Measurements from ENCODE around the gene IPO13.

The IPO13 gene

GRCh38 chr1:43947874-43948437, 1.2 kb downstream of the IPO13 start:
- peak in 4 of 56 donors; percentile 17 to 51 (median 38) for DNase-seq

- DNase-seq = no peak
These were observed 2.9 kb downstream of the IPO13 start for GRCh38 chr1:43949678-43950077.

- DNase-seq = no peak
These were observed 4.6 kb downstream of the IPO13 start for GRCh38 chr1:43951021-43951985.

- peak in 24 of 56 donors; percentile 16 to 65 (median 31) for DNase-seq
These were observed 6.1 kb downstream of the IPO13 start for GRCh38 chr1:43952731-43953346.

GRCh38 chr1:43953361-43953760, 6.6 kb downstream of the IPO13 start:
- no peak for DNase-seq

DNA sequence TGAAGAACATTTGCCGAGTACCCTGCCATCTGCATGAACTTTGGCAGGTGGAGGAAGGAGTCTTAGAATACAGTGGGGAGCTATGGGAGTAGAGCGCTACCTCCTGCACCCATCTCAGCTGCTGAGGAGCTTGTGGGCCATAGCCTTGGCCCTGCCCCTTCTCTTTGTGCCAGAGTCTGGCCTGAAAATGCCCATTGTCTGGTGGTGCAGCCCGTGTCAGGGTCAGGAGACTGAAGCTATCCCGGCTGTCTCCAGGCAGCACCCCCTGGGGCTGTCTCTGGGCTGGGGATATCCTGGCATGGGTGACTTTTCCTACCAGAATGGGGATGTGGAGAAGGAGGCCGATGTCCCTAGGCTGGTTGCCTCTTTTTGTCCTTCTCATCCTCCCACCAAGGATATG, 7.3 kb downstream of the IPO13 start:
- peak in 52 of 56 donors; percentile 29 to 96 (median 76) for DNase-seq

DNA sequence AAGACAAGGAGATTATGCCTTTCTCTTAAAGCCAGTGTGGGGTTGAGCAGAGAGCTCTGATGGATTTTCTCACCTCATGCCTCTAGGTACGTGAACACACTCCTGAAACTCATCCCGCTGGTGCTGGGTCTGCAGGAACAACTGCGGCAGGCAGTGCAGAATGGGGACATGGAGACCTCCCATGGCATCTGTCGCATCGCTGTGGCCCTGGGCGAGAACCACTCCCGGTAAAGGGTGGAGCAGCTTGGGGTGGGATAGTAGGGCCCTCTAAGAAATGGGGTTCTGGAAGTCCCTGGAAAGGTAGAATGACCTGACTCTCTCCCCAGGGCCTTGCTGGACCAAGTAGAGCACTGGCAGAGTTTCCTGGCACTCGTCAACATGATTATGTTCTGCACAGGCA, 9.5 kb downstream of the IPO13 start:
- no peak for DNase-seq

DNA sequence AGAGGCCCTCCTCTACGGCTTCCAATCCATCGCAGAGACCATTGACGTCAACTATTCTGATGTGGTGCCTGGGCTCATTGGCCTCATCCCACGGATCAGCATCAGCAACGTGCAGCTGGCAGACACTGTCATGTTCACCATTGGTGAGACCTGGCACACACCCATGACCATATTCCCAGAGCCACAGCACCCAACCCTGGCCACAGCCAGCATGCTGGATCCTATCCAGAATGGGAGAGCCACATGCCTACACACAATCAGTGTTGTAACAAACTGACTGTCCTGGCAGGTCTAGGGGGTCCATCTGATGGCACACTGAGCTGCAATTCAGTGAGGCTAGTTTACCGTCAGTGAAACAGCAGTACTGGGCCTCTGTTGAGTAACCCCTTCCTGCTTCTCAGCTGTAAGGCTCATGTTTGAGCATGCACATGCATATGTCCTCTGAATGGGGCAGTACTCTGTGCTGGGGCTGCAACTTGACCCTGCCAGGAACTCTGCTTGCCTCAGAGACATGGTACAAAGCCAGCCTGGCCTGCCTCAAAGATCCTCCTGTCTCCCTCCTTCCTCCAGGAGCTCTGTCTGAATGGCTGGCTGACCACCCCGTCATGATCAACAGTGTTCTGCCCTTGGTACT, 10.8 kb downstream of the IPO13 start:
- DNase-seq = peak in 4 of 56 donors; percentile 17 to 38 (median 27)

GRCh38 chr1:43958351-43959255, 11.9 kb downstream of the IPO13 start:
- DNase-seq = peak in 6 of 56 donors; percentile 16 to 29 (median 24)

- no peak for DNase-seq
These were observed 14.0 kb downstream of the IPO13 start for GRCh38 chr1:43960798-43961197.

GRCh38 chr1:43961692-43962091, 14.9 kb downstream of the IPO13 start:
- DNase-seq = no peak

- DNase-seq = peak in 23 of 56 donors; percentile 8 to 65 (median 36)
These were observed 15.6 kb downstream of the IPO13 start for GRCh38 chr1:43962324-43962723.

- no peak for DNase-seq
These were observed 16.3 kb downstream of the IPO13 start for GRCh38 chr1:43963006-43963405.

DNA sequence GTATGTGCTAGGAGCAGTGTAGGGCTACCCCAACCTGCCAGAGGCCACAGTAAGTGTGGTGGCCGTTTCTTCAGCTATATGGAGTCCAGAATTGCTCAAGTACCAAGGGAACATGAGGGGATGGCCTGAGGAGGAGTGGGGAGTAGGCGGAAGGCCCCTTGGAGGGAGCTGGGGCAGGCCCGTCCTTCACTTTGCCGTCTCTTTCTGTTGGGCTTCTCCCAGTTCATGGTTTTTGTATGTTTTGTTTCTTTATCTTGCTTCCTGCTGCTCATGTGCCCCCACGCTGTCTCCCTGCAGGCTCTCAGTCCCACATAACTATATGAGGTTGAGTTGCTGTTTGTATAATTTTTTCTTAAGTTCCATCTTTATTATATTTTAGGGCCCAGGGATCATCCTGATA, 17.1 kb downstream of the IPO13 start:
- DNase-seq = no peak

DNA sequence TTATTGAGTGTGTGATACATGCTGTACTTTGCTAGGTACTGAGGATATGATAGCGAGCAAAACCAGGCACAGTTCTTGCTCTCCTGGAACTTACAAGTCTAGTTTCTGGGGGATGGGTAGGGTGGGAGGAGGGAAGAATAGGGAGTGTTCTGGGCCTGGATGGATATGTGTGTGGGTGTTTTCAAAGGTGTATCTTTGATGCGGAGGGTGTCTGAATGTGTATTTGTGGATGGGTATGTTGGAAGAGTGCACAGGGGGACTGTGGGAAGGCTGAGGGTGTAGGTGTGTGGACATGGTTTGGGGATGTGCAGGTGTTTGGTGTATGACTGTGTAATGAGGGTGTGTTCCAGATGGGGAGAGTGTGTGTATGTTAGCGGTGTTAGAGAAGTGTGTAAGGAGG, 18.6 kb downstream of the IPO13 start:
- DNase-seq = no peak

- no peak for DNase-seq
These were observed 21.7 kb downstream of the IPO13 start for GRCh38 chr1:43968348-43968948.

DNA sequence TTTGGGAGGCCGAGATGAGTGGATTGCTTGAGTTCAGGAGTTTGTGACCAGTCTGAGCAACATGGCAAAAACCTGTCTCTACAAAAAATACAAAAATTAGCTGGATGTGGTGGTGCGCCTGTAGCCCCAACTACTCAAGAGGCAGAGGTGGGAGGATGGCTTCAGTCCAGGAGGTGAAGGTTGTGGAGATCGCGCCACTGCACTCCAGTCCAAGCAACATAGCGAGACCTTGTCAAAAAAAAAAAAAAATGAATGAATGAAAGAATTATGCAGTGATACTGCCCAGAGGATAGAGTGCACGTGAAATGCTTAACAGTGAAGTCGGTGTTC, 22.6 kb downstream of the IPO13 start:
- DNase-seq = no peak

- DNase-seq = peak; percentile 41 to 99 (median 96)
These were observed 23.2 kb downstream of the IPO13 start, which contains the start of gene DPH2 for GRCh38 chr1:43969746-43970466. TSS of gene DPH2 (plus strand) at chr1:43970010. CDS start at chr1:43970176, 166 bp downstream.

- DNase-seq = no peak
These were observed 23.8 kb downstream of the IPO13 start for GRCh38 chr1:43970502-43970901.
